ENCODE data around the gene ARHGEF40.
"Not testable (repeated sequence)": the region's sequence is repeated elsewhere in the genome, so short reads cannot be mapped to it uniquely, and the experiment has no call there.

Gene ARHGEF40

DNA sequence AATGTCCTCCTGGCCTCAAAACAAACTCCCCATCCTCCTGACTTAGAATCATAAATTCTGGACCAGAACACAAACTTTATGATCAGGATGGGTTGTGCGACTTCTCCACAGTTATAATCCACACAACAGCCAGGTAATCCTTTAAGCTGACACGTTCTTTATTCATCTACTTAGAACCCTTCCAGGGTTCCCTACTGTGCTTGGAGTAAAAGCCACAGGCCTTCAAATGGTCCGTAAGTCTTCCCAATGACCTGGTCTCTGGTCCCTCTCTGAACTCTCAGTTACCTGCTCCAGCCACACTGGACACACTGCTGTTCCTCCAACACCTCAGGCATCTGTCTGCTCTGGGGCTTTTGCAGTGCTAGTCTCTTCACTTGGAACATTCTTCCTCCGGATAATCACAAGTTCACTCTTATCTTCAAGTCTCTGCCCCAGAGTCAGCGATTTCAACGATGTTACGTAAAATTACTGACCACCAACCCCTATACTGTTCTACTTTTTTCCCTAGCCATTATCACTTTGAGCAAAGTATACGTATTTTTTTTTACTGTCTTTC is 29.7 kb upstream of the ARHGEF40 start:
- DNase-seq = no peak

DNA sequence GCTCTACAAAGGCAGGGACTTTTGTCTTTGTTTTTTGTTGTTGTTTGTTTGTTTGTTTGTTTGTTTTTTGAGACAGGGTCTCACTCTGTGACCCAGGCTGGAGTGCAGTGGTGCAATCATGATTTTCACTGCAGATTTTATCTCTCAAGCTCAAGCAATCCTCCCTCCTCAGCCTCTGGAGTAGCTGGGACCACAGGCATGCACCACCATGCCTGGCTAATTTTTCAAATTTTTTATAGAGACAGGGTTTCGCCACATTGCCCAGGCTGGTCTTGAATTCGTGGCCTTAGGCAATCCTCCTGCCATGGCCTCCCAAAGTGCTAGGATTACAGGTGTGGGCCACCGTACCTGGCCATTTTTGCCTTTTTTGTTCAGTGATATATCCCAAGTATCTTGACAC is 29.2 kb upstream of the ARHGEF40 start:
- DNase-seq = not testable (repeated sequence)

DNA sequence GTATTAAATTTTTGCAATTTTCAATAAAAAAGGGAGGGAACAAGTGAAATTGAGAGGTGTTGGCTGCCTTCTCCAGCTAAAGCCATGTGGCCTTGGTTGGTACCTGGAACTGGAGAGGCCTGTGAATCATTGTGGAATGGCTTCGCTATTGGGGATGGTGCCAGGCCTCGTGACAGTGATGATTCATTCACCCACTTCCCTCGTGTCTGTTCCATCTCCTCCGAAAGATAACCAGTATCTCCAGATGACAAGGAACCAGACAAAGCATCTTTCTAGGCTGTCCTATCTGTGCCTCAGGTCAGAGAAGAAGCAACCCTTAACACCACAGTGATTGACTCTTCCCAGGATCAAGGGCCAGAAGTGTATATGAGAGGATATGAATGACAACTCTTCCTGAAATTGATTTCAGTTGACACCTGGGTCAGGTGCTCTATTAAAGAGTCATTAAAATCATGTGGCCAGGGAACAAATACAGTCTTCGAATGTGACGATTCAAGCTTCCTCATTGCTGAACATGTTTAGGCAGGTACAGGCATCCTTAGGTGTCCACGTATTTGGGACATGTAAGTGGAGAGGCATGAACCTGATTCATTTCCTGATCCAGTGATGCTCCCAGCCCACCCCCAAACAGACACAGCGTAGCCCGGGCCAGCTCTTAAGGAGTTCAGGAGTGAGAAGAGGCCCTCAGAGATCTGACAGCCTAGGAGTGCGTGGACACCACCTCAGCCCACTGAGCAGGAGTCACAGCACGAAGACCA is 28.2 kb upstream of the ARHGEF40 start, which contains the start of gene RNASE7:
Gene RNASE7, plus strand, starts transcription at position 687 of the 758 bp plus-strand sequence. CDS start 631 bp downstream, outside the sequence.
- no peak for DNase-seq

DNA sequence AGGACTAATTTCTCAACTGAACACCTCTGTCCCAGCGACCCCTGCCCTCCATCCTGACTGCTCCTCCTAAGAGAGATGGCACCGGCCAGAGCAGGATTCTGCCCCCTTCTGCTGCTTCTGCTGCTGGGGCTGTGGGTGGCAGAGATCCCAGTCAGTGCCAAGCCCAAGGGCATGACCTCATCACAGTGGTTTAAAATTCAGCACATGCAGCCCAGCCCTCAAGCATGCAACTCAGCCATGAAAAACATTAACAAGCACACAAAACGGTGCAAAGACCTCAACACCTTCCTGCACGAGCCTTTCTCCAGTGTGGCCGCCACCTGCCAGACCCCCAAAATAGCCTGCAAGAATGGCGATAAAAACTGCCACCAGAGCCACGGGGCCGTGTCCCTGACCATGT is 27.2 kb upstream of the ARHGEF40 start:
- no peak for DNase-seq

DNA sequence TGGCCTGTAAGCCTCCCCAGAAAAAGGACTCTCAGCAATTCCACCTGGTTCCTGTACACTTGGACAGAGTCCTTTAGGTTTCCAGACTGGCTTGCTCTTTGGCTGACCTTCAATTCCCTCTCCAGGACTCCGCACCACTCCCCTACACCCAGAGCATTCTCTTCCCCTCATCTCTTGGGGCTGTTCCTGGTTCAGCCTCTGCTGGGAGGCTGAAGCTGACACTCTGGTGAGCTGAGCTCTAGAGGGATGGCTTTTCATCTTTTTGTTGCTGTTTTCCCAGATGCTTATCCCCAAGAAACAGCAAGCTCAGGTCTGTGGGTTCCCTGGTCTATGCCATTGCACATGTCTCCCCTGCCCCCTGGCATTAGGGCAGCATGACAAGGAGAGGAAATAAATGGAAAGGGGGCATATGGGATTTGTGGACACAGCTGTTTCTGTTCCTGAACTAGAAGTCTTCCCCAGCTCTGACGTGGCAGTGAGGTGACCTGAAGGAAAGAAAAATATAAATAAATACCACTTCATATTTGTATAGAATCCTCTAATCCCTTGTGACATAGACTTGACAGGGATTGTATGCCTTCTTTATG is 26.6 kb upstream of the ARHGEF40 start:
- DNase-seq = no peak

DNA sequence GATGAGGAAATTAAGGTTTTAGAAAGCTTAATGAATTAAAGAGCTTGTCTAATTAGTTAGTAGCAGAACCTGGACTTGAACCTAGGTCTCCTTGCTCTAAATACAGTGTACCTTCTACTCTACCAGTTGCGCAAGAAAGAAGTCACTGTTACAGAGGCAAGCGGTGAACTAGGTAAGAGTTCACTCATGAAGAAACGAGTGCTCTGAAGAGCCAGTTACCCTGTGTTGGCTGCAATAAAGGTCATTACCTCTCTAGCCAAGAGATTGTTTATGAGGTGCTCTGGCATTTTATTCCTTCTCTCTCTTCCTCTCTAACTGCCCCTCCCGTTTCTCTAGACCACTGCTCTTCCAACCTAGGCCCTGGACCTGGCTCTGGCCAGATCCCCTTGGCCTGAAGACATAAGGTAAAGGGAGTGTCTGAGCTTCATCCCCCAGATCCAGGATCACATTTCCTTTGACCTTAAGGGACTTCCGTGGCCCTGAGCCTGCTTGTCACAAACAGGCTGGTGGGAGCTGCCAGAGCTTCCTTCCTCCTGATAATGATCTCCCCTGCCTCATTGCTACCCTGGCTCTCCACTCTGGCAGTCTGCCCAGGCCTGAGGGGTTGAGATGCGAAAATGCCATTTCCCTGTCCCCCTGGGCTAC is 26.0 kb upstream of the ARHGEF40 start:
- DNase-seq = no peak

DNA sequence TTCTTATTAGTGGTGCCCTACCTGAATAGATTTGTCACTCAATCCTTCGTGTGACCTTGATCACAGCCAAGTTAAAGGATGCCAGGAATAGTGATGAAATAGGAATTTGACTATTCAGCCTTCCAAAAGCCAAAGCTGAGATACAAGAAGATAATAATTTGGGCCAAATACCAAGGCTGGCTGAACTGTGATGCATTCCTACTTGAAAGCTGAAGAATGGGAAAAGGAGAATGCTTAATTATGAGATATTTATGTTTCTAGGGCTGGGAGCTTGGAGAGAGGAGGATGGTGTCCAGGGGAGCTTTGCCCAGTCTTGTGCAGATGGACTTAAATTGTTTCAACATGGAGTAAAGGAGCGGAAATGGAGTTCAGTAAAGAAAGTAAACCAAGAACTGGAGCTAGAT is 22.7 kb upstream of the ARHGEF40 start:
- no peak for DNase-seq

DNA sequence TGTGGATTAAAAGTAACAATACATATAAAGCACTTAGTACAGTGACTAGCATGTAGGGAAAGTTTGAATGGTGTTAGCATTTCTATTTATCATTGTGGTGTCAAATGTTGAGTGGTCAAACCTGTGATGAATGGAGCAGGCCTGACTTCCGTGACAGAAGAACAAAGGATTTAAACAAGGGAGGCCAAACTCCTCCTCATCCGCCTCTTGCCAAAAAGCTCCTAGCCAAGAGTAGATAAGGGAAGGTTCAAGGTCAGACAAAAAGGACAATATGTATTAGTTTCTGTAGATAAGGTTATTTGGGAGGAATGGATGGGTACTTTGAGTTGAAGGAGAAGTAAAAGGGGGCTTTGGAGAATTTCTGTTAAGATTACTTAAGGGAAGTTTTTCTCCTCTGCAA is 21.5 kb upstream of the ARHGEF40 start:
- DNase-seq = no peak

DNA sequence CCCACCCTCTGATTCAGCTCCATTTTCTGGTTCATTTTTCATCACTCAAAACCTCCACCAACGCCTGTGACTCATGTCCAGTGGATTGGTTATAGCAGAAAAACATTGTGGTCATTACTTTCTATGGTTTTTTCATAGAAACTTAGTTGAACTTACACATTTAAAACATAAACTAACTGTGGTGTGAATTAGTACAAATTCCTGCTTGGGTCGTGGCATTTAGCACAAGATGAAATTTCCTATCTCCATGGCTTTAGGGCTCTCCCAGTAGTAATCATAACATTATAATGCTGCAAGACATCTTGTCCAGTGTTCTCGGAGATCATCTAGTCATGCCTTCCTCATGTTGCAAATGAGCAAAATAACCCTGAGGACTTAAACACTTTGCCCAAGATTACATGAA is 20.8 kb upstream of the ARHGEF40 start:
- DNase-seq = no peak

DNA sequence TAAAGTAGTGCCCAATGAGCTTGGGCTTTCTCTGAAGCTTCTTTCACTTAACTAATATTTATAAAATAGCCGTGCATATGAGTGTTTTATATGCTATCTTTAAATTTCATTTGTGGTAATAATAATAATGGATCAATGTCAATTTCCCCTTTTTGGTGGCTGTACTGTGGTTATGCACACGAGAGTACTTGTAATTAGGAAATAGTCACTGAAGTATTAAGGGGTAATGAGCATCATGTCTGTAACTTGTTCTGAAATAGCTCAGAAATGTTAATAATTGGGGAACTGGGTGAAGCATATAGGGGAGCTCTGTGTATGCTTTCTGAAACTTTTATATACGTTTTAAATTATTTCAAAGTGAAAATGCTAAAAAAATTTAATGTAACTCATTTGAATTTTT is 19.5 kb upstream of the ARHGEF40 start:
- DNase-seq = no peak

DNA sequence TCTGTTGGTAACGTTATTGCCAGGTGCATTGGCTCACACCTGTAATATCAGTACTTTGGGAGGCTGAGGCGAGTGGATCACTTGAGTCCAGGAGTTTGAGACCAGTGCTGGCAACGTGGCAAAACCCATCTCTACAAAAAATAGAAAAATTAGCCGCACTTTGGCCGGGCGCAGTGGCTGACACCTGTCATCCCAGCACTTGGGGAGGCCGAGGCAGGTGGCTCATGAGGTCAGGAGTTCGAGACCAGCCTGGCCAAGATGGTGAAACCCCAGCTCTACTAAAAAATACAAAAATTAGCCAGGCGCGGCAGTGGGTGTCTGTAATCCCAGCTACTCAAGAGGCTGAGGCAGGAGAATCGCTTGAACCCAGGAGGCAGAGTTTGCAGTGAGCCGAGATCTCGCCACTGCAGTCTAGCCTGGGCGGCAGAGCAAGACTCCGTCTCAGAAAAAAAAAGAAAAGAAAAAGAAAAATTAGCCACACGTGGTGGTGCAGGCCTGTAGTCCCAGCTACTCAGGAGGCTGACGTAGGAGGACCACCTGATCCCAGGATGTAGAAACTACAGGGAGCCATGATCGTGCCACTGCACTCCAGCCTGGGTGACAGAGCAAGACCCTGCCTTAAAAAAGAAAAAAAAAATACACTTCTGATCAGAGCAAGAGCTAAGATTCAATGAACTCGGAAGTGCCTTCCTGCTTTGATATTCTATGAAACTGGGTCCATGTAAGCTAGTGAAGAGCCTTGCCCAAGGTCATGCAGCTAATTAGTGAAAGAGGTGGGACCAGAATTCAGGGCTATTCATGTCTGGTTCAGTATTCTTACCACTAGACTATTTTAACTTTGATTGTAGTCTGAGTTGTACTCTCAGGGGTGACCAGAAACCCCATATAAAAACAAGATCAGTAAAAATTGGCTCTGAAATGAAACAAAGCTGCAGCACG is 16.7 kb upstream of the ARHGEF40 start:
- DNase-seq = no peak

DNA sequence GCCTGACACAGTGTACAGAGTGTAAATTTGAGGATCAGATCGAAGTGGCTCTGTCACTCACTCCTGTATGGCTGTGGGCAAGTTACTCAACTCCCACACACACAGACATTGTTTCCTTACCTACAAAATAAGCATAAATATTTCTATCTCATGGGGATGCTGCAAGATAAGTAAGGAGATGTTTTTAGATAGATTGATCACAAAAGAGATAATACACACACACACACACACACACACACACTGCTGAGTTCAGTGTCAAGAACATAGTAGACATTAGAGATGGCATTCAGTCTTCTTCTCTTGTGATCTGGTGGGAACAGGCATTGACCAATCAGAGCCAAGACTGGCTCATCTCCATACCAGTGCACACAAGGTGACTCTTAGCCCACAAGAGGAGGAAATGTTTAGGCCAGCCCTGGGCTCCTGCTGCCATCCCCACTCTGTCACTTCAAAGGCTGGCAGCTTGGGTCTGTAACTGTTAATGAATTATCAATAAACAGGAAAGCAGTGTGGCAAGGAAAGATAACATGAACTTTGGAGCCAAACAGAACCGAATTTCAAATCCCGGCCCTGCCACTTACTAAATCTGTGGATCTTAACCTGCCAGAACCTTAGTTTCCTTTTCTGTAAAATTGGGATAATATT is 15.9 kb upstream of the ARHGEF40 start:
- DNase-seq = no peak

DNA sequence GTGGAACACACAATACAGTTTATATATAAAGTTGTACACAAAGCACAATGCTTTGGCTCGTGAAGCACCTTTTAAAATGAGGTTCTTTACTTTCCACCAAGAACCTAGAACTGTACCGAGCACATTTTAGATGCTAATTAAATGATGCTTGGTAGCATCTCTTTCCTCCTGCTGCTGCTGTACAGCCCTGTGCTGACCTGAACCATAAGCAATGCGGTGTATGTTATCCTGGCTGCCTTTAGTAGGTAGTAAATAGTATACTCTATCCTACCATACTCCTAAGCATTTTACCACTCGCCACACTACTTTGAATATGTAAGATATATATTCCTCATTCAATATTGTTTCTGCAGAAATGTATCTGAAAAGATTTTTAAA is 15.3 kb upstream of the ARHGEF40 start:
- no peak for DNase-seq

DNA sequence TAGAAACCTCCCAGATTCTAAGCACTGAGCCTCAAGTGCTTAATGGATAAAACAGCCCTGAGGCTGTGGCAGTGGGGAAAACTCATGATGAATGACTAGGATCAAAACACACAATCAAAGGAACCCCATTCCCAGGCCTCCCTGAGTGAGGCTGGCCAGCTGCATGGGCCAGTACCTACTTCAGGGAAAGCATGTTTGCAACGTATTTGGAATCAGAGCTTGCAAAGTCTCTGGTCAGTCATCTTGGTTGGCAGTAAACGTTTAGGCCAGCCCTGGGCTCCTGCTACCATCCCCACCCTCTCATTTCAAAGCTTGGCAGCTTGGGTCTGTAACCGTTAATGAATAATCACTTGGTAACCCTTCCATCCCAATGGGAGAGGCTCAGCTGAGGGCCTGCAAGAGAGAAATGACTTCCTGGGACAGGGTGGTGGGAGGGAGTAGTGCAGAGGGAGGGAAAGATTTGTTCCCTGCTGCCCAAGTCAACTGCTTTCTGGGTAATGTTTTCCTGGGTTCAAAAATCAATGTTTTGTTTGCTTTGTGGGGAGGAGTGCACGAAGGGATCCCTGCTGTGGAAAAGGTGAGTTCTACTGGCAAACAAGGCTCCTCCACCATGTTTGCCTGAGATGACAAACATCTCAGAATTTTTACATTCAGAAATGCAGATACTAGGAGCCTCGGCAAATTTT is 14.5 kb upstream of the ARHGEF40 start:
- DNase-seq = no peak

DNA sequence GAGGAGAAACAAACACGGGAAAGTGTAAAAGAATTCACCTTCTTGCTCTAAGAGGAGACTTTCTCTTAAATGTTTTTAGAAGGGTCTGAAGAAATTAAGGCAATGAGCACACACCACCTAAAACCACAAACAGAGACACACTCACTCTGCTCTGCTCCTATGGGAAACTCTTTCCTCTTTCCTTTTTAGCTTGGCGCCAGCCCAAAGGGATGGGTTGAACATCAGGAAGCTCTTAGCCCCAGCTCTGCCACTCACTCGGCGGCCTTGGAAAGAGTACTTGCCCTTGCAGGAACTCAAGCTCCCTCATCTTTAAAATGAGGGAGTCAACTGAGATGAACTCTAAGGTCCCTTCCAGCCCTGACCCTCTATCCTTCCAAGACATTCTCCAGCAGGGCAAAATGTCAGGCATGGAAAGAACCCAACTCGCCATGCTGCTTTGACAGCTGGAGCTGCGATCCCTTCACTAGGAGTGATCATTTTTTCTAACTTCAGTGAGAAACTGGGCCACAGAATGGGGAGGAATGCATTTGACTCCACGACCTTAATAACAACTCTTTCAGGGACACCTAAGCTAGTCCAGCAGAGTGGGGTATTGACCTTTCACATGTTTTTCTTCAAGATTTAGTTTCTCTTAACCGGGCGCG is 13.5 kb upstream of the ARHGEF40 start:
- DNase-seq = no peak

DNA sequence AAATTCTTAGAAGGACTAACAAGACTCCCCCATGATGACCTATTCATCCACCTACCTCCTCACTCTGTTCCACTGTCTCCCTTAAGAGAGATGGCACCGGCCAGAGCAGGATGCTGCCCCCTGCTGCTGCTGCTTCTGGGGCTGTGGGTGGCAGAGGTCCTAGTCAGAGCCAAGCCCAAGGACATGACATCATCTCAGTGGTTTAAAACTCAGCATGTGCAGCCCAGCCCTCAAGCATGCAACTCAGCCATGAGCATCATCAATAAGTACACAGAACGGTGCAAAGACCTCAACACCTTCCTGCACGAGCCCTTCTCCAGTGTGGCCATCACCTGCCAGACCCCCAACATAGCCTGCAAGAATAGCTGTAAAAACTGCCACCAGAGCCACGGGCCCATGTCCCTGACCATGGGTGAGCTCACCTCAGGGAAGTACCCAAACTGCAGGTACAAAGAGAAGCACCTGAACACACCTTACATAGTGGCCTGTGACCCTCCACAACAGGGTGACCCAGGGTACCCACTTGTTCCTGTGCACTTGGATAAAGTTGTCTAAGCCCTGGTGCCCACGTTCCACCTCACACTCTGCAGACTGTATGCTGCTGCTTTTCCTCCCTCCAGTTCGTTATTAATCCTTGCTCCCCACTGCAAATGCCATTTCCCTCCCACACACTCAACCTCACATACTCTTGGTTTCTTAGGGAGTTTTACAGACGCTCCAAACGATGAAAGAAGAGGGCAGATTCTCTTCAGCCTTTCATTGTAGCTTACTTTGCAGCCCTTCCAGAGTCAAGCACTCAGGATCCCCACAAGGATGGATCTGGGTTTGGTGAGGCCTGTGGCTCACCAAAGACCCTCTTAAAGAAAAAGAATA is 12.1 kb upstream of the ARHGEF40 start, which contains the start of gene RNASE8:
Gene RNASE8, plus strand, starts transcription at position 20 of the 873 bp plus-strand sequence. Its CDS starts 71 bp downstream, at position 91.
- DNase-seq = no peak

DNA sequence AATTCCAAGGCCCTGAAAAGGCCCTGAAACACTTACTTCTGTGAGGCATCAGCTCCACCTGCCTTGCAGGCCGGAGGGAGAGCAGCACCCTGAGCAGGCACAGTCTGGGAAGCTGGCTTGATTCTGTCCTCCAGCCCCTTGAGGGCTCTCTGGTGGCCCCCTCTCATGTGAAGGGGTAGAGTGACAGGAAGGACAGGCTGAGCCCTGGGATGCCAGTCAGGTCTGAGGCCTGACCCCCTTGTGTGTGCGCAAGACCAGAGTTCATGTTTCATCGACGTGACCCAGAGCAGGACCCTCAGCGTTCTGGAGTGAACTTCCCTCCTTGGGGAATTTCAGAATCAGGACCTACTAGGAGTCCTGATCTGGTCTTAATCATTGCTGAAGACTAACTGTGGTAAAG is 11.2 kb upstream of the ARHGEF40 start:
- DNase-seq = no peak

DNA sequence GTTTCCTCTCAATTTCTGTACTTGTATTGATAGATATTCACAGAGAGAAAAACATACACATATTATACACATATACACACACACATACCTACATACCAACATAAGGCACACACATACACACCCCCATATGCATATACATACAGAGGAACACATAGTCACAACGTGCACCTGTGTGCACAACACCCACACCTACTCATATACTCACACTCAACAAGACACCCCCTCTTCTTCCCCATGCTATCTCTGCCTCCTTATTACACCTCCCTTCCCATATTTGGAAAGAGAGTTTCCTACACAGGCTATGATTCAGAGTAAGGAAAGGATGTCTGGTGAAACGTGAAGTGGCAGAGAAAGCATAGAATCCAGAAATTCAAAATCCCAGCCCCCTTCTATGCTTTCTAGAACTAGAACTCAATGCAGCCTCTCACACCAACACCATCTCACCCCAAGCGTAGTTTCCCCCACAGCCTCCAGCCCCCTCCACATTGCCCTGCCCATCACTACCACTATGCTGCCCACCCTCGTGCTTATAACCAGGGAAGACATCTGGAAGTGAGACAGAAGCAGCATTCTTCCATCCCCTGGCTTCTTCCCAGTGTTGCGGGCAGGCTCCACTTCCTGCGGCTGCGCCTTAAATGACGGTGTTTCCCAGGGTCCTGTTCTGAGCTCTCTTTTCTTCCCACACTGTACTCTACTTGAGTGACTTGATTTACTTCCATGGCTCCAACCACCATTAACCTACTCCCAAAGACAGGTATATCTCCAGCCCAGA is 10.1 kb upstream of the ARHGEF40 start:
- DNase-seq = no peak

All from NCI-H446 (cell line).